Activated CD4-positive, alpha-beta T cell treated with anti-CD3 and anti-CD28 coated beads, Interleukin-2, amount 50 U/mL, for 16 hours (primary cell): ENCODE data around the gene FAAH2.
"Not testable (repeated sequence)": the region's sequence is repeated elsewhere in the genome, so short reads cannot be mapped to it uniquely, and the experiment has no call there.

Experiments used
- DNase-seq: peaks from one replicate; pipeline ENCODE4 v3.0.0-alpha.2; 2020

Gene FAAH2

GRCh38 chrX:57286507-57287251, at the start of gene FAAH2:
Gene FAAH2 (plus strand): TSS chrX:57286706. CDS start chrX:57286826, 120 bp downstream.
- peak; percentile 60 for DNase-seq

- DNase-seq = no peak
Observed at GRCh38 chrX:57241967-57242366, 44.5 kb upstream of the FAAH2 start.

- no peak for DNase-seq
Observed at GRCh38 chrX:57251965-57252364, 34.5 kb upstream of the FAAH2 start.

GRCh38 chrX:57265126-57265525, 21.4 kb upstream of the FAAH2 start:
- DNase-seq = no peak

- DNase-seq = no peak
Observed at GRCh38 chrX:57266275-57266674, 20.2 kb upstream of the FAAH2 start.

- no peak for DNase-seq
Observed at GRCh38 chrX:57266871-57267270, 19.6 kb upstream of the FAAH2 start.

GRCh38 chrX:57267308-57267707, 19.2 kb upstream of the FAAH2 start:
- no peak for DNase-seq

- no peak for DNase-seq
Observed at GRCh38 chrX:57270980-57271379, 15.5 kb upstream of the FAAH2 start.

GRCh38 chrX:57282568-57282967, 3.9 kb upstream of the FAAH2 start:
- DNase-seq = peak; percentile 29

GRCh38 chrX:57285001-57285400, 1.5 kb upstream of the FAAH2 start:
- no peak for DNase-seq

- no peak for DNase-seq
Observed at GRCh38 chrX:57289089-57289488, 2.6 kb downstream of the FAAH2 start.

GRCh38 chrX:57294961-57295360, 8.5 kb downstream of the FAAH2 start:
- DNase-seq = no peak

- not testable (repeated sequence) for DNase-seq
Observed at GRCh38 chrX:57295679-57296078, 9.2 kb downstream of the FAAH2 start.

- no peak for DNase-seq
Observed at GRCh38 chrX:57313583-57314215, 27.2 kb downstream of the FAAH2 start.

- DNase-seq = no peak
Observed at GRCh38 chrX:57329008-57329407, 42.5 kb downstream of the FAAH2 start.

- DNase-seq = not testable (repeated sequence)
Observed at GRCh38 chrX:57335790-57336189, 49.3 kb downstream of the FAAH2 start.

GRCh38 chrX:57353472-57354132, 67.1 kb downstream of the FAAH2 start:
- DNase-seq = peak; percentile 47

- DNase-seq = peak; percentile 28
Observed at GRCh38 chrX:57364145-57364544, 77.6 kb downstream of the FAAH2 start.

GRCh38 chrX:57366430-57366829, 79.9 kb downstream of the FAAH2 start:
- no peak for DNase-seq

- DNase-seq = no peak
Observed at GRCh38 chrX:57367649-57368048, 81.1 kb downstream of the FAAH2 start.

GRCh38 chrX:57368158-57368557, 81.7 kb downstream of the FAAH2 start:
- DNase-seq = no peak

GRCh38 chrX:57379296-57379695, 92.8 kb downstream of the FAAH2 start:
- DNase-seq = peak; percentile 47

GRCh38 chrX:57380026-57380796, 93.7 kb downstream of the FAAH2 start:
- DNase-seq = peak; percentile 74
